Endothelial cell of umbilical vein (primary cell): ENCODE results near the gene SERPINB7.

ENCODE experiments used
- JUN ChIP-seq: IDR thresholded peaks from 2 replicates; pipeline ENCODE4 v1.6.1; 2011; ENCODE audit warnings: borderline replicate concordance, low read depth; ENCODE audit not compliant: insufficient read length, insufficient read depth
- TF ChIP-seq, protein P1 (sequence below), 2 donors: IDR thresholded peaks; 1 replicate in 1 of 2; 2 replicates in 1 of 2; pipeline ENCODE4 v1.5.1; 2011; ENCODE audit warnings: low read length in 2 of 2, mild to moderate bottlenecking in 2 of 2, moderate library complexity in 2 of 2, control low read depth in 1 of 2, inconsistent platforms in 1 of 2, low read depth in 1 of 2; ENCODE audit not compliant: insufficient read depth in 1 of 2; ENCODE audit errors: extremely low read depth in 1 of 2

- TF ChIP-seq, protein P1, sequence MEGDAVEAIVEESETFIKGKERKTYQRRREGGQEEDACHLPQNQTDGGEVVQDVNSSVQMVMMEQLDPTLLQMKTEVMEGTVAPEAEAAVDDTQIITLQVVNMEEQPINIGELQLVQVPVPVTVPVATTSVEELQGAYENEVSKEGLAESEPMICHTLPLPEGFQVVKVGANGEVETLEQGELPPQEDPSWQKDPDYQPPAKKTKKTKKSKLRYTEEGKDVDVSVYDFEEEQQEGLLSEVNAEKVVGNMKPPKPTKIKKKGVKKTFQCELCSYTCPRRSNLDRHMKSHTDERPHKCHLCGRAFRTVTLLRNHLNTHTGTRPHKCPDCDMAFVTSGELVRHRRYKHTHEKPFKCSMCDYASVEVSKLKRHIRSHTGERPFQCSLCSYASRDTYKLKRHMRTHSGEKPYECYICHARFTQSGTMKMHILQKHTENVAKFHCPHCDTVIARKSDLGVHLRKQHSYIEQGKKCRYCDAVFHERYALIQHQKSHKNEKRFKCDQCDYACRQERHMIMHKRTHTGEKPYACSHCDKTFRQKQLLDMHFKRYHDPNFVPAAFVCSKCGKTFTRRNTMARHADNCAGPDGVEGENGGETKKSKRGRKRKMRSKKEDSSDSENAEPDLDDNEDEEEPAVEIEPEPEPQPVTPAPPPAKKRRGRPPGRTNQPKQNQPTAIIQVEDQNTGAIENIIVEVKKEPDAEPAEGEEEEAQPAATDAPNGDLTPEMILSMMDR (IDR thresholded peaks at IDR 0.05; ENCODE audit: extremely low read depth in 1 of 2, insufficient read depth in 1 of 2, low read depth in 1 of 2, low read length in 2 of 2), result no peak
- no peak for TF ChIP-seq JUN
Observed at GRCh38 chr18:63843008-63843407, 67.8 kb downstream of the SERPINB7 start.
